Measurements from ENCODE around the gene DCDC1.

DCDC1 gene

DNA sequence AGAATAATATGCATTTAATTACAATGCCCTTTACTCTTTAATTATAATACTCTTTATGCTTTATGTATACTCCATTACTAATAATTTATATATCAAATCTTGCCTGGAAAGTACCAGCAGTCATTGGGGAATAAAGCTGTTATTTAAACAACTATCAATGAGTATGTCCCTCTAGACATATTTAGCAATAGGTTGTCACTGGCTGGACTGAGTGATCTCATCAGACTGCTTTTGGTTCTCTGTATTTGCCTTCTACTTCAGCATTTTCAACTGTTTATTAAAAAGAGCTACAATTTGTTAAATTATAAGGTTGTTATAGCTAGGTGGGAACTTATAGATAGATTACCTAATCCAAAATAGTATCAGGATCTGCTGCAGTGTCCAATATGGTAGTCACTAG, 267.2 kb downstream of the DCDC1 start:
- no peak for DNase-seq

DNA sequence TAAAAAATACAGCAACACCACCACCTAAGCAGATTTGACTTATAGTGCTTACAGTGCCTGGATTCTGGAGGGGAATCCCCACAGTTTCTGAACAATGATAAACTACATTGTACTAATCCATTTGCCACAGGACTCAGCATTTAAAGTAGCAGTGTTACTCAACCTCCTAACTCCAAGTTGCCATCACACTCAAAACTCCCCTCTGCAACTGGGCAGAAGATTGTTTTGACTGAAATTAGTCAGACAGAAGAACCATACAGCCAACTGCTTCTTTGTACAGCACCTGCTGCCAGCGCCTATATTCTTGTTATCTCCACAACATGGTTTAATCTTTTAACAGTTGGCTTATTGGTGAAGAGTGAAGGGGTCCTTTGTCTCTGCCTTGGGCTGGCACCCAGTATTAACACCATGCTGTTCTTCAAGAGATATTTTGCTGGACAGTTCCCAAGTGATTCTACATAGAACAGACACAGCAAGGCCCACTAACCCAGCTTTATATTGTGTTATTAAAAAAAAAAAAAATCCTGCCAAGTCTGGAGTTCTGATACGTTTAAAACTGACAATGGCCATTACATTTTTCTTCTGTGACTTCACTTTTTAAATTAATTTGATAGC, 273.2 kb downstream of the DCDC1 start:
- DNase-seq: no peak

DNA sequence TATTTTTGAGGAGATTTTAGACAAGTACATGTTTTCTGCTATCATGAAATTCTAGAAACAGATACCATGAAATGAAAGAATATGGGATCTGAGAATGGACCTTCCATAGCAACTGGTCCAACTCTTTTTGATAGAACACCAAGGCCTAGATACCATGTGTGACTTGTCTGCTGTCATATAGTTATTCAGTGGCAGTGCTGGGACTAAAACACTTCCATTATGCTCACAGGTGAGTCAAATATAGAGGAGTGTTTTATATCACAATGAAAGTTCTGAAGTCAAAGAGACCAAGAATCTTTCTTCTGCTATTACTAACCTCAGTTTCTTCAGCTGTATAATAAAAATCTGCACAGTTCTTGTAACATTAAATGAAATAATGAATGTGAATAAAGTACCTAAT, 276.9 kb downstream of the DCDC1 start:
- DNase-seq: no peak

DNA sequence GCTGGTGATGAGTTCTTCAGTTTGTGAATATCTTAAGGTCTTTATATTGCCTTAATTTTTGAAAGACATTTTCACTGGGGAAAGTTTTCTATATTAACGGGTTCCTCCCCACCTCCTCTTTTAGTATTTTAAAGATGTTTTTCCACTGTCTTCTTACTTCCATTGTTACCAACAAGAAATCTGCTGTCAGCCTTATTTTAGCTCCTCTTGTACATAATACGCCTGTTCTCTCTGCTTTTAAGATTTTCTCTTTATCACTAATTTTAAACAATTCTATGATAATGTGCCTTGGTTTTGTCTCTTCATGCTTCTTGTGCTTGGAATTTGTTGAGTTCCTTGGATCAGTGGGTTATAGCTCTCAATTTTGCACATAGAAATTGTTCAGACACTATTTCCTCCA, 280.4 kb downstream of the DCDC1 start:
- no peak for DNase-seq

DNA sequence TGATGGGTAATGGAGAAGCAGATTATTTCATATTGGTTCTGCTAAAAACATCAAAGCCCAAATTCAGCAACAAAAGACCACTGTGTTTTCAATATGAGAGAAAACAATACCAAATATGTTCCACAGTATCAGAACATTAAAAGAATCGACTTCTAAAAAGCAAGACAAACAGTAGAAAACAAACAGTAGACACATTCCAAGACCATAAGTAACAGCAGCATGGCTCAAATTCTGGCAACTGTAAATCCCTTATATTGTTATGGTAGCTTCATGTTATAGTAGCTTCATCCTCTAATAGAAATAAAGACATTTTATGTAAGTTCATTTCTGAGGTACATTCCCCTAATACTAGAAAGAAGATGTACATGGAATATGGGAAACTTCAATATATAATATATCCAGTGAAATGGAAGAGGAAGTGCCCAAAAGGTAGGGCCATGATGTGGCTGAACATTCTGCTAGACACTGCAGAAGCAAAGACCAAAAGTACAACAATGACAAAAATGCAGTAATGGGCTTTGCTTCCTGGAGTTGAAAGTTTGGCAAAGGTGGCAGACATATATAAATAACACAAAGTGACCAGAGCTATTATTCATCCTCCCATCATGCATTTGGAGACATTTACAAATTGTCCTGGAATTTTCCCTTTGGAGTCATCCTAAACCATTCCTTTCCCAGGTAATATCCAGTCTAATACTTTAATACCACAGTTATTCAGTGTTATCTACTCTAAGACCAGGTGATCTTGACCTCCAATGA, 299.9 kb downstream of the DCDC1 start:
- no peak for DNase-seq

DNA sequence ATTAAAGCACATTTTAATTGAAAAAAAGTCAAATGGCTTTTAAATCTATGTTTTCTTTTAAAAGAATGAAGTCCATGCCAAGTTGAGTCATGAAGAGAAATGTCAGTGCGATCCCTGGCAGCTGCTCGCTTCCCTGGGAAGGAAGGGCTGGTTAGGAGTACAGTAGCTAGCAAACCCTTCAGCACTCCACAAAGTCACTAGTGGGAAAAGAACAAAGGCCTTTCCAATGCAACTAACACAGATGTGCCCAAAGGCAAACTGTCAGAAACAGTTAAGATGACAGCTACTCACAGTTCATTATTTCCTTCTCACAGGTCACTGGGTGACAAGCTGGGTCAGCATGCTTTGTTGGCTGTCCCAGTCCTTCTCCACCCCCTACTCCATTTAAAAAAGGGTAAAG, 308.7 kb downstream of the DCDC1 start:
- DNase-seq: no peak

DNA sequence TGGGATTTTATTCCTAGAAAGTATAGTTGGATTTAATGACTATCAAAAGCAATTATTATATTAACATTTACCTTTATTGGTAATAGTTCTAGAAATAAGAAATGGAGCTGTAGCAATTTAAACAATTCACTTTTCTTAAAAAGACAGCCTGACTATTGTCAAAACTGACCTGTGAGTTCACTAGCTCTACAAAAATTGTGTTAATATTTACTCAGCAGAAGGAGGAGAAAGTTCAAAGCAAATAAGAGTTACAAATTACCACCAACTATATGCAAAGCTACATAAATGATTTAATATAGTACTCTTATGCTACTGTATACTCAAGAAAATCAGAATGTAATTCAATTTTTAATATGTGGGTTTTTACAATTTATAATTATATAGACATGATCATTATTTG, 310.0 kb downstream of the DCDC1 start:
- DNase-seq: no peak

DNA sequence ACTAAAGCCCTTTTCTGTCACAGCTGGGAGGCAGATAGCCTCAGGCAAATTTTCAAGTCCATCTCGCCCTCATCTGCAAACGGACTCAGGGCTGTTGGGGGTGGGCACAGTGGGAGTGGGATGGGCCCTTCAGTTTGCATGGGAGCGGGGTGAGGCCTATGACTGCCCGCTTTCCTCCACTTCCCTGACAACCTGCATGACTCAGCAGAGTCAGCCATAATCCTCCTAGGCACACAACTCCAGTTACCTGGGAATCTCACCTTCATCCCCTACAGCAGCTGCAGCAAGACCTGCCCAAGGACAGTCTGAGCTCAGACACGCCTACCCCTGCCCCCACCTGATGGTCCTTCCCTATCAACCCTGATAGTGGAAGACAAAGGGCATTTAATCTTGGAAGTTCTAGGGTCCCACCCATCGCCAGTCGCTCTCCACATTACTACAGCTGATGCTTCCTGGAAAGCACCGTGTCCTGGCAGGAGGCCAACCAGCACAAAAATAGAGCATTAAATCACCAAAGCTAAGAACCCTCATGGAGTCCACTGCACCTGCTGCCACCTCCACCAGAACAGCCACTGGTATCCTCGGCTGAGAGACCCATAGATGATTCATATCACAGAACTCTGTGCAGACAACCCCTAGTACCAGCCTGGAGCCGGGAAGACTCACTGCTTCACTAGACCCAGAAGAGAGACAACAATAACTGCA, 319.3 kb downstream of the DCDC1 start:
- DNase-seq: peak; percentile 5

DNA sequence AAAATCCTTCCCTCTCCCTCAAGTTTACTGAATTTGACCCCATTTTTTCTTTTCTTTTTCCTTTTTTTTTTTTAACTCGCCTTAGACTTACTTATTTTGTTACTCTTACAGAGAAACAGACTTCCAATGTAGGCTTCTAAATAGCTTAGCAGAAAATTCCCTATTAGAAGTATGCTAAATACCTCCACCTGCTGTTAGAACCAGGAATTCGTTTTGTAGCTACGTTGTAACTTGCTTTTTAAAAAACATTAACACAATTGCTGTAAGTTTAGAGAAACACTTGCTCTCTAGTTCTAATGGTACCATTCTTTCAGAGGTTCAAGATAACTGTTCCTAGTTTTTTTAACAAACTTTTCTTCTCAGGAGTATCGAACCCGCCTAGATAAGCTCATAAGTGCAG, 324.2 kb downstream of the DCDC1 start:
- no peak for DNase-seq

DNA sequence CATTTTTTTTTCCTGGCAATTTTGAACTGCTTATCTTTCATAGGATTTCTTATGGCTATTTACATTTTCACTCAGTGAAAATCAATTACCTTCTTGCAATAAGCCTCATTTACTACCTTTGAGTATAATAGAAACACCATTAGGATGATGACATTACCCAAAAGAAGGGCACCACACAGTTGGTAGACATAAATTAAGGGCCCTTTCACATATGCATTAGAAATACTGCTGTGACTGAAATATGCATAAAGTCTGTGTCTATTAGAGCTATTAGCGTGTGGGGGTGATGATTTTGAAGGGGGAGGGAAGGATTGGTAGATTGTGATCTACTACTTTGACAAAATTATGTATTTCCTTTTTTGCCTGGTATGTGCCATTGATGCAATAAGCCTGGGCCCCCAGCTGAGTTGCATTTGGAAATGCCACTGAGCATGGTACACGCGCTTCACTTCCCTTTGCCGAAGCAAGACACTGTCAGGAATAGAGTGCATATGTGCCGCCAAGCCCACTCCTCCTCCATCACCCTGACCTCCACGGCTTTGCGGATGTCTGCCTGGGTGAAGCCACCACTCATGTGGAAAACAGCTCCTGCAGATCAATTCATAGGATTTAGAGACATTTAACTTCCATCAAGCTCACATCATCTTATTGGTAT, 339.3 kb downstream of the DCDC1 start:
- DNase-seq: no peak

DNA sequence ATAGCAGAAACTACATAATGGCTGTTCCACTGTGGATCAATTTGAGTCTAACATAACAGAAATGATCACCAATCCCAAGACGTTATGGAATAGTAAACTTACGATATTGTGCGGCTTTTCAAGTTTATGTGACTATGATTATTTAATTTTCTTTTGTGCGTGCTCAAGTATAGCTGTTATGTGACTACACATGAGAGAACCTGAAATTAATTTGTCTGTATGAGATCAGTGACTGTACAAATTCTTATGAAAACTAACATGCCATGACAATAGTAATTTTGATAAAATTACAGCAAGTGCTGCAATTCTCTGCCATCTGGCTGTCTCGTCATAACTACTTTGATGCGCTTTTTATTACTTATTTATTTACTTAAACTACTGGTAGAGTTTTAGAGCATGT, 343.2 kb downstream of the DCDC1 start:
- DNase-seq: no peak

DNA sequence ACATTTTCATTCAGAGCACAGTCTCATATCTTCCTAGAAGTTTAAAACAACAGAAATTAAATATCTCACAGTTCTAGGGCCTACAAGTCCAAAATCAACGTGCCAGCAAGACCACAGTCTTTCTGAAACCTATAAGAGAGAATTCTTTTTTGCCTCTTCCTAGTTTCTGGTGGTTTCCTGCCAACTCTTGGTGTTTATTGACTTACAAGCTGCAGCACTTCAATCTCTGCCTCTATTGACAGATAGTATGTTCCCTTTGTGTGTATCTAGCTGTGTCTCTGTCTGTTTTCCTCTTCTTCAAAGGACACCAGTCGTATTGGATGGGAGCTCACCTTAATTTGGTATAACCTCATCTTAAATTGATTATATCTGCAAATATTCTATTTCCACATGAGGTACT, 347.5 kb downstream of the DCDC1 start:
- no peak for DNase-seq

DNA sequence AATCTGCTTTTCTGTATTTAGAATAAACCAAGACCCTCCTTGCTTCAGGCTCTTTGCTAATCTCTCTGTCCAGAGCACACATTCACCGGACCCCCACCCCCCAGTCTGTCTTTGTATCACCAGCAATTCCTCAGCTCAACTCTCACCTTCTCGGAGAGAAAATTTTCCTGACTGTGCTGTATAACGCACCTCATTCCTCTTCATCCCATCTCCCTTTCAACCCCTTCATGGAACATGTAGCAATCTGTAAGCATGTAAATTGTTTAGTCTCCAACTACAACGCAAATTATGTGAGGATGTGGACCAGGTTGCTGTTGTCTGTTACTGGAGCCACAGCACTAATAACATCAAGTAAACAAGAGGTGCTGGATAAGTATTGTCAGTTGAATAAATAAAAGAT, 349.8 kb downstream of the DCDC1 start:
- no peak for DNase-seq

DNA sequence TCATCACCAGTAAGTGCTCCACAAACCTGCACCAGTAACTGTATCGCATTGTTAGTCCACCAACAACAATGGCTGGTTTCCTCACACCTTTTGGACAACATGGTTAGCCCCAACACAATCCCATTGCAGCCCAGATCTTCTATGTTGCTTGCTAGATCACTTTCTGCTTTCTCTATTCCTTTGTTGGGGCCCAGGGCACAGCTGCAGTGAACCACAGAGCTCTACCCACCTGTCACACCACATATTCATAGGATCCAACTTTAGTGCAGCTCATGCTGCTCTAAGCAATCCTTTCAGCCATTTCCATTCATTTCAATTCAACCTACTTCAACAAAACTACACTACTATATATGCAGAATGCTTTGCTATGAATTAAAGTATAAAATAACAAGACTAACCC, 364.3 kb downstream of the DCDC1 start:
- DNase-seq: no peak

DNA sequence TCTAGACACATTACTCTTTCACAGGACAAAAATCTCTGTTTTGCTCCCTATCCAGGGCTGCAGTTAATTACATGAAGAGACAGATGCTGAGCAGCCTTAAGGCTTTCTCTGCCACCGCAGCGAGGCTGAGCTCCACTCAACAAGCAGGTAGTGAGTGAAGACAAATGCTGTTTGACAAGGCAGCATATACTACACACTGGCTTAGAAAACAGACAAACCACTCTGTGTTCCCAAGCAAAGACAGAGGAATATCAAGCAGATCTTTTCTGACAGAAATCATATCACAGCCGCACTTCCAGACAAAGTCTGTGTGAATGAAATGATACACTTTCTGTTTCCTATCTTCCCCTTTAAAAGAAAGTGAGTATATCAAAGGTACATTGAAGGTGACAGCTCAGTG, 368.1 kb downstream of the DCDC1 start:
- no peak for DNase-seq

DNA sequence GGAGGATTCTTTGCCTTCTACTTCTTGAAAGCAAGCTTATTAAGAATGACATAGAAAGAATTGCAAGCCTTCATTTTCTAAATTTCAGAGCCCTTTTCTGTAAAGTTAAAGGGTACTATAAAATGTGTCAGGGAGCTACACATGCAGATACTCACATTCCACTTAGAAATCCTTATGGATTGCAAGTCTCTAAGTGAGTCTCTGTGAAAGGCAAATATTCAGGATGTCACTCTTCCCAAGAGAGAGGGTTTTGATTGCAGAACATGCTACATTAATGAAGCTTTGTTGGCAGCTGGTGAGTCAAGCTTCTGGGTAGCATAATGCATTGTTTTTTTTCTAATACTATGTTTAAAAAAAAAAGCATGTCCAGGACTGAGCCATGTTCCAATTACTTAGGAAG, 369.2 kb downstream of the DCDC1 start:
- DNase-seq: no peak

DNA sequence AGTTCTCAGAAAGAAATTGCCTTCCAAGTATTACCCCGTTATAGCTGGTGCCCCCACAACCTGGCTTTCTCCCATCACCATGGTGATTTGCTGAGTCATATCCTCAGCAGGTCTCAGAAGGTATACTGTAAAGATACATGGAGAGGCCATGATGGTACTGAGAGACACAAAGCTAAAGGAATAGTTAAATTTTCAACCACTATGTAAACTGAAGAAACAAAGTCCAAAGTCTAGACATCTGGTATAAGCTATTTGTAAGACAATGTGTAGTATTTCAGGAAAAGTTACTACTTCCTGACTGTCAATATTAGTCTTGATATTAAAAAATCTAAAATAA, 377.1 kb downstream of the DCDC1 start:
- DNase-seq: no peak

DNA sequence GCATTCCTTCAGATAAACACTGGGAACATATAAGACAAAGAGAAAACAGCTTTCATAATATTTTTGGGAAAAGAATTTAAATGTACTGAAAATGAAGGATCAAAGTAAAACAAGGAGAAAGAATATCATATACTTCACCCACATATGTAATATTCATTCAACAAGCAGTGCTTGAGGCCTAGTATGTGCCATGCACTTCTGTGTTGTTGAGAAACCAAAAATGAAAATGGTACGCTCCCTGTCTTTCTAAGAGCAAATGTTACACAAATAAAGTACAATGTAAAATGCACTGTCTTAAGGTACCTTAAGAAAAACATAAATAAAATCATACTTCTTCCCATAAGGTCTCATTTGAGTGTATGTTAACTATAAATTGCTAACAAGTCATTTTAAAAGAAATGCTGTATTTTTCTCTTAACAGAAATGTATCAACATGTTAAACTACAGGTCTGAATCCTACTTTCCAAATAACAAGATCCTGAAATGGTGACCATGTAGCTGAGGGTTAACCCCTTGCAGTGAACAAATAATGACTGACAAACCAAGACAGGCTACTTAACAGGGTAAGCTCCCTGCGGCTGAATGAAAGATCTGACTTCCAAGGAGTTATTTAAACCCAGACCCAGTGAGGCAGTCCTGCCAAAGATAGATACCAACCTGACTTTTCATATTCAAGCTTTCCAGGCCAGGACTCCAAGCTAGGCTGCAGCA, 377.6 kb downstream of the DCDC1 start:
- DNase-seq: no peak

DNA sequence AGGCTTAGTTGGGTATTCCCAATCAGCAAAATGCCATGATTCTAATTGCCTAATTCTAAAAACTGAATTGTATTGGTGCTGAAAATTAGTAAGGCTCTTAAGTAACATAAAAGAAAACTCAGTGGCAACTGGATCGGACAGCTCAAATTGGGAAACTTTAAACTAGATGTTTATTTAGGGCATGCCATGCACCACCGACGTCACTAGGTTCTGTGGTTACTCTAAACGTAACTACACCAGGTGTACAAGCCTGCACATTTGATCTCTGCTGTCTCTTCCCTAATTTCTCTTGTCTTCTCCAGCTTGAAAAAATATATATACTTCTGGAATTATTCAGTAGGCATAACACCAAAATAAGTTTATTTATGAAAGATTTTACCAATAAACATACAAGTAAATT, 378.2 kb downstream of the DCDC1 start:
- DNase-seq: no peak

DNA sequence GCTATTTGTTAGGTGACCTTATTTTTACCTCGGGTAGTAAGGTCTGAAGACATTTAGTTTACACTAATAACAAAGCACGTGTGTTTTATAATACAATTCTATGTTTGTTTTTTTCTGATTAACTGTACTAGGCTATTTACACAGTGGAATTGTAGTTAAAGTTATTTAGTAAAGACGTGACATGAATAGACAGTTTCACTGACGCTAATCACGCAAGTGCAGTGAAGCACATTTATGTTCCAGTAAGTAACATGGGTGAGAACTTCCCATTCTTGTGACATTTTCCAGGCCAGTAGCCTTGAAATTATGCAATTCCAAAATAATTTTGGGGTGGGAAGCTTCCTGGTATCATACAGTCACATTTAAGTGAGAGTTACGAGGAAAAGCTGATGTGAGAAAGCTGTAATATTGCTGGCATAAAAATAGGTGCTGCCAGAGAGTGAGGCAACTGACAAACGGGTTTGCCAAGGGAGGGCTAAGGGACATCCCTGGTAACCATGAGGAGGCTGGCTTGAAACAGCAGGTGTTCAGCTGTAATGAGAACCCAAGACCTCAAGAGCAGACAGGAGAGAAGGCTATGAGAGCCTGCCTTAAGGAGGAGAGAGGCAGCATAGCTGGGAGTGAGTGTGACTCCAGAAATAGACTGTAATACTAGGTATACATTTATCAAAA, 378.8 kb downstream of the DCDC1 start:
- no peak for DNase-seq

DNA sequence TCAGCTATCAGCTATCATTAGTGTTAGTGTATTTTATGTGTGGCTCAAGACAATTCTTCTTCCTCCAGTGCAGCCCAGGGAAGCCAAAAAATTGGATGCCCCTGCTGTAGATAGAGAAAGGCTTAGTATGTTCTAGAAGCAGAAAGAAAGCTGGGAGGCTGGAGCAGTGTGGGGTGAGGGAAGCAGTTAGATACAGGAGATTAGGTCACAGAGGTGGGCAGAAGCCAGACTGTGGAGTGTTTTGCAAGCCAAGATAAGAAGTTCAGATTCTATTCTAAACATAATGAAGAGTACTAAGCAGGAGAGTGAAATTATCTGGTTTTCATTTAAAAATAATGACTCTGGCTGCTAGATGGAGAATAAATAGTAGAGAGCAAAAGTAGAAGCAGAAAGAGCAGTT, 381.7 kb downstream of the DCDC1 start:
- DNase-seq: no peak

DNA sequence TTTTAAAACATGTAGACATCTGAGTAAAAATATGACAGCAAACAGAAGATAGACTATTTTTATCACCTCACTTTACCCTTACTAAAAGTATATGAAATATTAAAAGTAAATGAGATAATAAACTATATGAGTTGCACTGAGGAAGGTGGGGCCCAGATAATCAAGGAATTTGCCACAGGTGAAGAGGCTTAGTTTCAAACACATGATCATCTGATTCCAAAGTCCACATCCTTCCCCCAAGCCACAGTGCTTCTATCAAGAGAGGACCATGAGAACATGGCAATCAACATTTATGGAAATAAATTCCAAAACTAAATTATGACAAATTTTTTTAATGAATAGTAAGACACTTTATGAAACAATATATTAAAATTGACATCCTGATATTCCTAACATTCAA, 384.0 kb downstream of the DCDC1 start:
- DNase-seq: no peak

DNA sequence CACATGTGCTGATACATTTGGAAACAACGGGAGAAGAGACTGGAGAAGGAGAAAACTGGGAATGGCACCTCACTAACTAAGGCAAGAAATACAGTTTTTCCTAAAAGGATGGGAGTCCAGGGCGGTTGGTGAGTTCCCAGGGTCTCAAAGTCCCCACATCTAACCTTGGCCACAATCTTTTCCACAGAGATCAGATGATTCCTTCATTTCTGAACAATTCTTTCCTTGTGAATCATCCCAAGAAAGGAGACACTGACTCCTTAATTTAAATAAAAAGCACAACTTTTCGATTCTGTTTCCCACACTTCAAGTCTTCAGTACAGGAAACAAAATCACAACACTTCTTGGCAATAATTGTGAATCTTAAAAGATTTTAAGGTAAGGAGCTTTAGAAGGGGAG, 384.7 kb downstream of the DCDC1 start:
- no peak for DNase-seq

All from DMS79 (cell line).